Measurements from ENCODE around the gene DHRS7. TPM values are rescaled to one million over a fixed set of nuclear protein-coding genes. Genes with fewer than 3 reads are reported as not detected.

Gene DHRS7
- total and polyA plus RNA-seq, 2 of the 8 experiments (the other 6 are each of a cell fraction or from before 2014, with no cell fraction given), result 10.8 to 27.5 TPM

GRCh38 chr14:60101786-60102185, 63.4 kb downstream of the DHRS7 start:
- Histone ChIP-seq H3K79me1 (ENCODE audit: low read depth, low read length) (no peaks in the 10 kb centered on the region), H2AK5ac (ENCODE audit: low read depth, low read length) (no peak overlapping the region), H3K18ac (ENCODE audit: extremely low read depth, low read length) (no peak overlapping the region), H2BK15ac (ENCODE audit: low read length) (no peak overlapping the region), H3K9ac (replicated peaks in 1 of 4; ENCODE audit: extremely low read depth in 1 of 4, low read depth in 3 of 4, low read length in 3 of 4) (no peak overlapping the region), H2BK12ac (ENCODE audit: low read depth, low read length) (no peak overlapping the region), H2BK120ac (replicated peaks; ENCODE audit: low read depth, low read length) (no peak overlapping the region), H3K4me1 (replicated peaks in 1 of 4; ENCODE audit: control insufficient read depth in 3 of 4, insufficient read depth in 4 of 4, low read length in 3 of 4) (no peaks in the 10 kb centered on the region), H4K5ac (ENCODE audit: insufficient read length, low read depth, low read length) (no peak overlapping the region), H3K23ac (ENCODE audit: insufficient read length) (no peak overlapping the region), H2BK5ac (ENCODE audit: low read depth, low read length) (no peak overlapping the region), H3K4ac (replicated peaks; ENCODE audit: insufficient read length, low read depth, low read length) (no peak overlapping the region), H2AFZ (ENCODE audit: low read length) (no peak overlapping the region), H3K56ac (replicated peaks; ENCODE audit: insufficient read length, low read depth, low read length) (no peak overlapping the region), H3K9me3 (ENCODE audit: insufficient read depth in 2 of 2, low read depth in 1 of 2, low read length in 1 of 2) (no peaks in the 10 kb centered on the region), H2BK20ac (ENCODE audit: low read length) (no peak overlapping the region), H4K20me1 (replicated peaks in 1 of 2; ENCODE audit: control insufficient read depth in 1 of 2, insufficient read depth in 2 of 2, low read length in 2 of 2) (peaks cover 3 to 7% of the 10 kb centered on the region in 2 experiments), H3K4me2 (ENCODE audit: insufficient read depth in 1 of 2, low read depth in 2 of 2, low read length in 2 of 2) (no peak overlapping the region), H4K8ac (ENCODE audit: extremely low read depth, insufficient read depth, low read length) (no peak overlapping the region), H3K27me3 (replicated peaks in 1 of 4; ENCODE audit: control insufficient read depth in 3 of 4, extremely low read depth in 1 of 4, insufficient read depth in 3 of 4, low read length in 3 of 4) (no peaks in the 10 kb centered on the region), H3K36me3 (ENCODE audit: control insufficient read depth in 2 of 4, insufficient read depth in 4 of 4, low read length in 3 of 4) (peaks cover 0 to 9% (median 2%) of the 10 kb centered on the region in 4 experiments; a peak in 2 of 8 replicates), H4K91ac (replicated peaks; ENCODE audit: insufficient read length, low read length) (no peak overlapping the region), H3K14ac (ENCODE audit: insufficient read length) (no peak overlapping the region), H3K27ac (ENCODE audit: low read depth, low read length) (no peak overlapping the region), H3K23me2 (ENCODE audit: low read depth, low read length) (no peaks in the 10 kb centered on the region), H3K4me3 (ENCODE audit: extremely low read depth in 1 of 4, insufficient read depth in 2 of 4, low read depth in 3 of 4, low read length in 4 of 4) (no peak overlapping the region), H3K79me2 (ENCODE audit: control insufficient read depth in 1 of 2, insufficient read depth in 2 of 2, low read length in 2 of 2) (peaks cover 0 to 88% of the 10 kb centered on the region in 2 experiments; a peak in 3 of 4 replicates)
- ChIA-PET POLR2A (ENCODE audit: partially characterized antibody) (interaction anchor here (1.0 kb wide), 1 partner anchor 10 kb away, joined by 3 read pairs; no protein-coding TSS in a partner anchor), CTCF (ENCODE audit: partially characterized antibody) (interaction anchor here (1.1 kb wide), 1 partner anchor 9 kb away, joined by 3 read pairs; the partner anchor contains the start of gene PCNX4)
- 83% methylated on average over 1 of the region's 1 CpG; no CpG with 5 or more reads in 1 of the 2 experiments for WGBS, 2 experiments (ENCODE audit: extremely low coverage in 1 of 2, insufficient coverage in 1 of 2, insufficient read length in 1 of 2, insufficient replicate concordance in 2 of 2, low coverage in 1 of 2, low lambda C conversion rate in 2 of 2, missing lambda C conversion rate in 1 of 2)
- TF ChIP-seq RFX5 (IDR thresholded peaks at IDR 0.05; ENCODE audit: borderline replicate concordance, low read depth, low read length) (no peak), POLR2A (IDR thresholded peaks at IDR 0.05; ENCODE audit: control extremely low read depth in 1 of 2, low read depth in 2 of 2, low read length in 2 of 2) (no peak), BCL11A (IDR thresholded peaks at IDR 0.05; ENCODE audit: low read depth in 2 of 2, low read length in 2 of 2) (no peak), PHF8 (conservative IDR thresholded peaks at IDR 0.05; ENCODE audit: low read depth, low read length) (no peak), TAF7 (optimal IDR thresholded peaks at IDR 0.05; ENCODE audit: borderline replicate concordance, low read depth, low read length) (no peak), GABPA (IDR thresholded peaks at IDR 0.05; ENCODE audit: borderline replicate concordance, insufficient read depth, low read length) (no peak), SIX5 (IDR thresholded peaks at IDR 0.05; ENCODE audit: low read depth, low read length) (no peak), KDM4A (IDR thresholded peaks at IDR 0.05; ENCODE audit: low read depth, low read length, severe bottlenecking) (no peak), YY1 (IDR thresholded peaks at IDR 0.05; ENCODE audit: low read depth, low read length) (no peak), BRCA1 (IDR thresholded peaks at IDR 0.05; ENCODE audit: low read depth, low read length) (no peak), MAX (IDR thresholded peaks at IDR 0.05) (no peak), CHD2 (IDR thresholded peaks at IDR 0.05; ENCODE audit: low read length) (no peak), POU5F1 (IDR thresholded peaks at IDR 0.05; ENCODE audit: low read depth, low read length) (no peak)
- TF ChIP-seq, protein P1, sequence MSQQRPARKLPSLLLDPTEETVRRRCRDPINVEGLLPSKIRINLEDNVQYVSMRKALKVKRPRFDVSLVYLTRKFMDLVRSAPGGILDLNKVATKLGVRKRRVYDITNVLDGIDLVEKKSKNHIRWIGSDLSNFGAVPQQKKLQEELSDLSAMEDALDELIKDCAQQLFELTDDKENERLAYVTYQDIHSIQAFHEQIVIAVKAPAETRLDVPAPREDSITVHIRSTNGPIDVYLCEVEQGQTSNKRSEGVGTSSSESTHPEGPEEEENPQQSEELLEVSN (IDR thresholded peaks at IDR 0.05), result no peak
- DNase-seq (ENCODE audit: low read depth in 1 of 2, low spot score in 2 of 2) (no peak), FAIRE-seq (no peak)
